ENCODE results near the gene TLCD2. TPM values are rescaled to one million over a fixed set of nuclear protein-coding genes. Genes with fewer than 3 reads are reported as not detected.

TLCD2 gene
- total and polyA plus RNA-seq, 9 of the 15 experiments (the other 6 are each of a cell fraction or from before 2014, with no cell fraction given), result 0.10 to 0.89 (median 0.58) TPM

- TF ChIP-seq ZNF518B (CRISPR knock-in tag; IDR thresholded peaks at IDR 0.05) (no peak), MEIS2 (IDR thresholded peaks at IDR 0.05; ENCODE audit: partially characterized antibody) (peak; percentile 65), JUNB (CRISPR knock-in tag; conservative IDR thresholded peaks at IDR 0.05) (no peak), KLF16 (IDR thresholded peaks at IDR 0.05) (peak; percentile 67), CHCHD3 (CRISPR knock-in tag; IDR thresholded peaks at IDR 0.05) (no peak), ZBTB5 (IDR thresholded peaks at IDR 0.05) (no peak), MTA2 (IDR thresholded peaks at IDR 0.05; ENCODE audit: low read depth) (peak; percentile 57; the same call in 1 of the 2 replicates), ZNF124 (CRISPR knock-in tag; IDR thresholded peaks at IDR 0.05) (no peak), NCOR1 (IDR thresholded peaks at IDR 0.05) (peak; percentile 67), TCF3 (CRISPR knock-in tag; IDR thresholded peaks at IDR 0.05) (peak; percentile 82), STAT5A (IDR thresholded peaks at IDR 0.05; ENCODE audit: borderline replicate concordance, low read length) (no peak), THAP7 (CRISPR knock-in tag; IDR thresholded peaks at IDR 0.05) (no peak), MXD1 (CRISPR knock-in tag; IDR thresholded peaks at IDR 0.05; ENCODE audit: borderline replicate concordance, poor library complexity, severe bottlenecking) (no peak), IFI16 (CRISPR knock-in tag; IDR thresholded peaks at IDR 0.05) (no peak), SFPQ (IDR thresholded peaks at IDR 0.05; ENCODE audit: low read depth, low read length) (no peak), PHF21A (IDR thresholded peaks at IDR 0.05; ENCODE audit: borderline replicate concordance, low read depth) (no peak), SMARCE1 (IDR thresholded peaks at IDR 0.05) (peak; percentile 48; the same call in 1 of the 2 replicates), DPF2 (IDR thresholded peaks at IDR 0.05) (peak; percentile 75), ZBED1 (IDR thresholded peaks at IDR 0.05) (no peak), NR3C1 (CRISPR knock-in tag; IDR thresholded peaks at IDR 0.05) (no peak), BHLHE40 (IDR thresholded peaks at IDR 0.05; ENCODE audit: low read length) (no peak; the same call in 1 of the 2 replicates), MBD2 (IDR thresholded peaks at IDR 0.05; ENCODE audit: borderline replicate concordance, low read depth) (no peak), CBFA2T3 (IDR thresholded peaks at IDR 0.05) (peak; percentile 93), ETV1 (tag; conservative IDR thresholded peaks at IDR 0.05; ENCODE audit: low read depth) (no peak)
Observed at GRCh38 chr17:1705004-1705403, 5.2 kb downstream of the TLCD2 start (continued).
